Ramos (cell line): ENCODE results near the gene EIF5AL1.
"Not testable (repeated sequence)": the region's sequence is repeated elsewhere in the genome, so short reads cannot be mapped to it uniquely, and the experiment has no call there.

Source experiments
- in situ Hi-C: fragments of 300-500 bp; cut with MboI; formaldehyde crosslinking; loops from one replicate; pipeline ENCODE4 v1.14.3; 2022; ENCODE audit warnings: low sequenced_read_pairs; ENCODE audit not compliant: unreplicated experiment

Gene EIF5AL1

DNA sequence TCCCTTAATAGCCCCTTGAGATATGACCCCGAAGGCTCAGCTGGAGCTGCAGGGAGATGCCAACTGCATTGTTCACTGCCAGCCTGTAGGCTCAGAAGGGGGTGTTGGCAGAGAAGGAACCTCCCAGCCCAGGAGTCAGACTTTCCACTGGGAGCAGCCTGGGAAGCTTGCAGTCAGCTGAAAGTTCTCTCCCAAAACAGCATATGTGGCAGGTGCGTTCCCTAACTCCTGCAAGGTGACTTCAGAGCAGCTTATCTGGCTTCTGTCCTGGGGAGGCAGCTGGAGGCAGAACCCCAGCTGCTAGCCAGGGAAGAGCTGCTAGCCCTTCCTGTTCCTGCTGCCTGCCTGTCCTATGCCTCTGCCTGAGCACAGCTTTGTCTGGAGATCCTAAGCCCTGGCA lies 39.8 kb downstream of the EIF5AL1 start:
- in situ Hi-C loops: no loop called here

DNA sequence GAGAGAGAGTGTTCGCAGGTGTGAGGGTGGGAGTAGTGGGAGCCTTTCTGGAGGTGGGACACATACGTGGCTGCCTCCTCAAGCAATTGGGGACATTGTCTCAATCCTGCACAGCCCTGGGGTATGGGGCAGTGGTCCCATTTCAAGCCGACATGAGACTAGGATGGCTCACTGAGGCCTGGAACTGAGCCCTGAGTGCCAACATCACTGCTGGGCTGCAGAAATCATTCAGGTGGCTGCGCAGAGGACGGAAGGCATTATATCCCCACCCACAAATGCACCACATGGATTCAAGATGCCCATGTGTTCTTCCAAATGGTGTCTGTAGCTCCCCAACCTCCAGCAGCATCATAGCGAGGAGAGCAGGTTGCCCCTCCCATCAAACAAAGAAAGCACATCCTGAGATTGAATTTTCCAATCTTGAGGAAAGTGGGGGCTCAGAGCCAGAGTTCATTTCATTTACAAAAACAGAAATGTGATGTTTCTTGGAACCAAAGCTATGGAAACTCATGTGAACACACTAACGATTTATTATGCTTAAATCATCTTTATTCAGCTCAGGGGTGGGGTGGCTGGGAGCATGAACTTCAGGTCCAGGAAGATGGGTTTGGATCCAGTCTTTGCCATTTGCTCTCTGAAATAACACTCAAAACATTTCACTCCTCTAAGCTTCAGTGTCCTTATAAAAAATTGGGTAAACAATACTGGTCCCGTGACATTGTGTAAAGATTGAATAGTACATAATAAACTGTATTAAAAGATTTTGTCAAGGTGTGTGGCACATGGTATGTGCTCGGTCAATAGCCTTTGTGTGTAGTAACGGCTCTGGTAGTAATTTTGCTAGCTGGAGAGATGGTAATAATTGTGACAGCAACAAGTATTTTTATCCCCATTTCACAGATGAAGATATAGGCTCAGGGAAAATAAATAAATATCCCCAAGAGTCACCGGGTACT lies 43.3 kb downstream of the EIF5AL1 start:
- in situ Hi-C loops: no loop called here

DNA sequence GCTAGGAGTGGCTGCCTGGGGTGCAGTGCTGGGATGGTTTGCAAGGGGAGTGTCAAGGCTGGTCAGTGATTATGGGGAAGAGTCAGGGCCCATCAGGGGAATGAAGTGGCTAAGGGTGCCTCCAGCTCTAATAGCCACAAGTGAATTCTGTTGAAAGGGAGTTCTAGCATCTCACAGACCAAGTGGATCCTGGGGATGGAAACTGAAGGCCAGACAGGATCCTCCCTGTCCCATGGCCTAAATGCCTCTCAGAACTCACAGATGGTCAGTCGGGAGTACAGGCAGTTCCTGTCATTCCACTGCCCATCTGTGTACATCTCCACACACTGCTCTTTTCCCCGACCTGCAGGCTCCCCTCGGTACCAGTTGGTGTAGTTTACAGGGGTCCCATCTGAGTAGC lies 44.6 kb downstream of the EIF5AL1 start:
- in situ Hi-C loops: not testable (repeated sequence)

GRCh38 chr10:79559726-79560125 lies 47.4 kb downstream of the EIF5AL1 start:
- in situ Hi-C loops: loop anchor here (5.0 kb wide), 1 partner anchor 48 kb away; no protein-coding TSS in a partner anchor

DNA sequence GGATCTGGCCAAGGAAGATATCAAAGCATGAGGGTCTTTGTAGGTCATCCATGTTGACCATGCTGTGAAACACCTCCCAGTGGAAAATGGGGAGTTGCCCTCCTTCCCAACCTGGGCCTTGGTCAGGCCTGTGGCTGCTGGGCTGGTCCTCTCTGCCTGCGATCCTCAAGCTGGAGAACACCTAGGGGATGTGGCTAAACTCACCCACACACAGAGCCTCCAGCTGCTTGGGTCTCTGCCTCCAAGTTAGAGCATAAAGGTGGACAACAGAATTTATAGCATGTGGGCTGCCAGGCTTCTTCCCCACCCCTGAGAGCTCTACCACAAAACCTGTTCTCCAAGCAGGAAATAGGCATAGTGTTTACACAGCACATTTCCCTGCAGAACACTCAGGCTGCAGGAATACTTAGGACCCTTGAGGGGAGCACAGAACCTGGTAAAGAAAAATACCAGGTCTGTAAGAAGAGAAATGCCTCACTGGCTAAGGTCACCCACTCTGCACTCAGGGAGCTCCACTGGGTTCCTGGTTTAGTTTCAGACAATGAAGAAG lies 47.9 kb downstream of the EIF5AL1 start, which contains the start of gene SFTPA2:
TSS of gene SFTPA2 (minus strand) at position 248 of the 550 bp plus-strand sequence. CDS start 924 bp downstream, outside the sequence.
- in situ Hi-C loops: loop anchor here (5.0 kb wide), 1 partner anchor 47 kb away; no protein-coding TSS in a partner anchor

DNA sequence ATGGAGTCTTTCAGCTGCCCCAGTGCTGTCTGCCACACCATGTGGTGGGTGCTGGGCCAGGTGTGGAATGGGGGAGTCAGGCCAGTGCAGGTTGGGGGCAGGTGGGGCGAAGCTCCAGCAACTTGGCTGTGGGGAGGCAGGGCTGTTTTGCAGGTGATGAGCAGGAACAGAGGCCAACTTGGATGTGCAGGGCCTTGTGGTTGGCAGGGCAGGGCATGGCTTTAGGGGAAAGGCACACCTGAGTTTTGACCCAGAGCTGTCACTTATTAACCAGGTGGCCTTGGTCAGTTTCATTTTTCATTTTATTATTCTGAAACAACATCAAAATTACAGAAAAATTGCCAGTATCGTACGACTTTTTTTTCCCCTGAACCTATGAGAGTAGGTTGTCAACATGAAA lies 48.9 kb downstream of the EIF5AL1 start:
- in situ Hi-C loops: loop anchor here (5.0 kb wide), 1 partner anchor 46 kb away; no protein-coding TSS in a partner anchor

GRCh38 chr10:79562135-79562756 lies 49.9 kb downstream of the EIF5AL1 start:
- in situ Hi-C loops: loop anchor here (5.0 kb wide), 1 partner anchor 45 kb away; no protein-coding TSS in a partner anchor

DNA sequence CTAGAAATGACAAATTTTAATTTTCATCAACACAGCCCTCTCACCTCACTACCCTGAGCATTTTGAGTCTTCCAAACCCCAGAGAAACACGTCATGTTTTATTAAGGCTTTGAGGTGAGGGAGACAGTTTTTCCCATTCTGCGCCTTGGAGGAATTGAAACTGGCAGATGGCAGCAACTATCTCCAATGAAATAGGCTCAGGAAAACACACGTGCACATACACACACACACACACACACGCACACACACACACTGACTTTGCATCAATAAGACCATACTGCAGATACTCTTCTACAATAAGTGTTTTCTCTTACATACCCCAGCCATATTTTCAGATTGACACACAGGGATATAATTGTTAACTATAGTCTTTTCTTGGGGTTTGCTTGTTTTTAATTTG lies 51.1 kb downstream of the EIF5AL1 start:
- in situ Hi-C loops: loop anchor here (5.0 kb wide), 1 partner anchor 44 kb away; no protein-coding TSS in a partner anchor
